Ishikawa (cell line): ENCODE results near the gene HPCAL4.

Experiments
- CEBPB ChIP-seq: IDR thresholded peaks from 2 replicates; pipeline ENCODE4 v1.6.1; 2012
- CREB1 ChIP-seq: IDR thresholded peaks from 2 replicates; pipeline ENCODE4 v1.6.1; 2012; ENCODE audit warnings: low read depth
- EGR1 ChIP-seq: IDR thresholded peaks from 2 replicates; pipeline ENCODE4 v1.6.1; 2012
- EP300 ChIP-seq: IDR thresholded peaks from 2 replicates; pipeline ENCODE4 v1.6.1; 2012; ENCODE audit warnings: borderline replicate concordance
- FOXM1 ChIP-seq: IDR thresholded peaks from 2 replicates; pipeline ENCODE4 v1.6.1; 2012; ENCODE audit warnings: low read depth, borderline replicate concordance
- MAX ChIP-seq: IDR thresholded peaks from 2 replicates; pipeline ENCODE4 v1.6.1; 2012
- NFIC ChIP-seq: IDR thresholded peaks from 2 replicates; pipeline ENCODE4 v1.6.1; 2012
- RAD21 ChIP-seq: IDR thresholded peaks from 2 replicates; pipeline ENCODE4 v1.6.1; 2012; ENCODE audit warnings: low read depth
- REST ChIP-seq: IDR thresholded peaks from 2 replicates; pipeline ENCODE4 v1.6.1; 2012; ENCODE audit warnings: low read depth, mild to moderate bottlenecking
- TAF1 ChIP-seq: IDR thresholded peaks from 2 replicates; pipeline ENCODE4 v1.6.1; 2012; ENCODE audit warnings: low read depth, mild to moderate bottlenecking
- TCF12 ChIP-seq: IDR thresholded peaks from 2 replicates; pipeline ENCODE4 v1.6.1; 2012; ENCODE audit warnings: low read depth
- TEAD4 ChIP-seq: IDR thresholded peaks from 2 replicates; pipeline ENCODE4 v1.6.1; 2012
- USF1 ChIP-seq: IDR thresholded peaks from 2 replicates; pipeline ENCODE4 v1.6.1; 2012
- YY1 ChIP-seq: IDR thresholded peaks from 2 replicates; pipeline ENCODE4 v1.6.1; 2012; ENCODE audit warnings: low read depth
- ZBTB7A ChIP-seq: IDR thresholded peaks from 2 replicates; pipeline ENCODE4 v1.6.1; 2012; ENCODE audit warnings: low read depth

HPCAL4 gene

GRCh38 chr1:39671793-39672550, 19.3 kb downstream of the HPCAL4 start, which contains the start of gene NT5C1A:
NT5C1A (minus strand) TSS chr1:39672107; CDS start chr1:39672038, 69 bp downstream.
- TF ChIP-seq RAD21 = no peak
- TF ChIP-seq USF1 = no peak
- TF ChIP-seq CEBPB = no peak
- TF ChIP-seq TEAD4 = no peak

DNA sequence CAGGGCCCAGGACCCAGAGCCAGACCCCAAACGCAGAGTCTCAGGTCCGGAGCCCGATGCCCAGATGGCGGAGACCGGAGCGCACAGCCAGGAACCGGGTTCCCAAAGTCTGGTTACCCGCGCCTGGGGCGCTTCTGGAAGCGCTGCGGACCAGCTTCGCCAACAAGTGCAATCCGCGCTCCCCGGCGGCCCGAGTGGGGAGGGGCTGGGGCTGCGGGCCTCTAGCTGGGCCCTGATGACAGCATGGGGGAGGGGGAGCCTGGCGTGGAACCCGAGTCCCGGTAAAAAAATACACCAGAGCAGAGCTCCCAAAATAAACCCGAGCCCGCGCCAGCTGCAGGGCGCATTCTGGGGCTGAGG, 19.8 kb downstream of the HPCAL4 start:
- no peak for TF ChIP-seq EGR1
- TF ChIP-seq MAX = no peak
- no peak for TF ChIP-seq EP300
- TF ChIP-seq CEBPB = no peak
- TF ChIP-seq ZBTB7A = no peak
- TF ChIP-seq TEAD4 = no peak
- TF ChIP-seq FOXM1 = no peak
- TF ChIP-seq USF1 = no peak
- TF ChIP-seq TAF1 = no peak
- TF ChIP-seq NFIC = no peak
- no peak for TF ChIP-seq RAD21
- TF ChIP-seq TCF12 = no peak
- TF ChIP-seq REST = no peak

DNA sequence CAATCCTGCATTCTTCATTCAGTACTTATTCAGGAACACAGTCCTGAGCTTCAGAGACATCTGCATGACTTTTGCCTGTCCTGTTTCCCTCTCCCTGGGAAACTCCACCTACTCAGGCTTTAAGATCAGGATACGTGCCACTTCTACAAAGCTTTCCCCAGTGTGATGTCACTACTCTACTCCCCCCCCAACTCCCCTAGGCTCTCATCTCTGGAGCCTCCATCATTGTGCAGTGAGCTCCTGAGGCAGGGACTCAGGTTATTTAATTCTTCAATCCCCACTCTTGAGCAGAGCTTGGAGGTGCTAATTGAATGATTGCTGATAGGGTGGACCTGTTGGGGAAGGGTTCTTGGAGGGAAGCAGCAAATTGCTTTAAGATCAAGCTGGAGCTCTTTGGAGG, 20.5 kb downstream of the HPCAL4 start:
- TF ChIP-seq ZBTB7A (no peak), TCF12 (no peak), EGR1 (no peak), TEAD4 (no peak), MAX (no peak)

DNA sequence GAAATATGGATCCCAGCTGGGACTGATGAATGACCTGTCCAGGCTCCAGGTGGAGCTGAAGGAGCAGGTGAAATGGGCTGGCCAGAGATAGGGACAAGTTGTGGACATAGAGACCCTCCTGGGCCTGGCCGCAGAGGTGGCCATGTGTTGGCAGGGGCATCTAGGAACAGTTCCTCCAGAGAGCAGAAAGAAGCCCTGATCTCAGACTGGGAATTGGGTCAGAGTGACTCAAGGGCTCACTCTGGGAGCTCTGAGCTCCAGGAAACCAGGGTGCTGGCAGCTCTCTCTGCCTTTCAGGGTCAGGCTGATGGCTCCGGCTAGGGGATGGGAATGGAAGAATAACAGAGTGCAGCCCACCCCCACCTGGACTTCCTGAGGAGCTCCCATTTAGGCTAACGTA, 22.3 kb downstream of the HPCAL4 start:
- no peak for TF ChIP-seq CEBPB
- TF ChIP-seq USF1 = no peak
- TF ChIP-seq YY1 = no peak

DNA sequence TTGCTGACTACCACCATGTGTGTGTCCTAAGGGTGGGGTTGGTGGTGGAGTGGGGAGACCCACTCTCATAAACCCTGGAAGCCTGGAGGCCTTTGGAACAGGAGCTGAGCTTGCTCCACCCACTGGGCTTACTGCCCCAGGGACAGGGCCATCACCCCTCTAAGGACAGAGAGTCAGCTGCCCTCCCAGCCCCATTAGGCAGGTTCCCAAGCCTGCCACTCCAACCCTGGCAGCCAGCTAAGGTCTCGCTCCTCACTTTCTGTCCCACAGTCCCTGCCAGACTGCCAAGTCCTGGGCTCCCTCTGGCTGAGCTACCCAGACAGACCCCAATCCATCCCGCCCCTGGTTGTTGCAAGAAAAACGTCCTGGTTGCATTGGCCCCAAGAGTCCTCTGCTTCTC, 23.1 kb downstream of the HPCAL4 start:
- TF ChIP-seq YY1 = no peak
- no peak for TF ChIP-seq CREB1
- TF ChIP-seq REST = no peak
- no peak for TF ChIP-seq FOXM1
- TF ChIP-seq NFIC = no peak
- TF ChIP-seq ZBTB7A = no peak
- no peak for TF ChIP-seq EP300
- no peak for TF ChIP-seq CEBPB
- no peak for TF ChIP-seq MAX
- no peak for TF ChIP-seq TAF1
- TF ChIP-seq EGR1 = no peak

- TF ChIP-seq NFIC = no peak
- no peak for TF ChIP-seq USF1
- no peak for TF ChIP-seq YY1
- TF ChIP-seq RAD21 = no peak
- TF ChIP-seq FOXM1 = no peak
- TF ChIP-seq TCF12 = no peak
- no peak for TF ChIP-seq MAX
- TF ChIP-seq TAF1 = no peak
- no peak for TF ChIP-seq REST
- TF ChIP-seq EGR1 = no peak
- TF ChIP-seq TEAD4 = no peak
- TF ChIP-seq CREB1 = no peak
- no peak for TF ChIP-seq CEBPB
- no peak for TF ChIP-seq EP300
Observed at GRCh38 chr1:39666772-39667171, 24.5 kb downstream of the HPCAL4 start.
